OCI-LY1 (cell line): ENCODE measurements around the gene SMYD2.

Experiments used
- H2AFZ ChIP-seq: fragments of 200-600 bp; sonication (generic), shearing (Covaris generic); 2 replicates; pipeline ENCODE4 v1.6.0; 2014; ENCODE audit warnings: antibody characterized with exemption, mild to moderate bottlenecking, low read length
- H3F3A ChIP-seq: fragments of 200-600 bp; sonication (generic), shearing (Covaris generic); 2 replicates; pipeline ENCODE4 v1.6.0; 2014; ENCODE audit warnings: mild to moderate bottlenecking, antibody characterized with exemption, low read length, moderate library complexity; ENCODE audit not compliant: insufficient read depth
- H3K27ac ChIP-seq: fragments of 200-600 bp; sonication (generic); 2 replicates; pipeline ENCODE4 v1.5.1; 2014; ENCODE audit warnings: low read length, mixed run types, mild to moderate bottlenecking, low read depth; ENCODE audit not compliant: poor library complexity, severe bottlenecking
- H3K27me3 ChIP-seq: fragments of 200-600 bp; sonication (generic); 2 replicates; pipeline ENCODE4 v1.6.0; 2014; ENCODE audit warnings: antibody characterized with exemption, mild to moderate bottlenecking, low read length, moderate library complexity; ENCODE audit not compliant: insufficient read depth
- H3K36me3 ChIP-seq: fragments of 200-600 bp; sonication (generic); 2 replicates; pipeline ENCODE4 v1.6.1; 2014; ENCODE audit warnings: mild to moderate bottlenecking, antibody characterized with exemption, low read length, moderate library complexity, mixed read lengths; ENCODE audit not compliant: insufficient read depth
- H3K4me1 ChIP-seq: fragments of 200-600 bp; sonication (generic); 2 replicates; pipeline ENCODE4 v1.5.1; 2014; ENCODE audit warnings: mild to moderate bottlenecking, low read length, moderate library complexity; ENCODE audit not compliant: insufficient read depth, severe bottlenecking
- H3K4me2 ChIP-seq: fragments of 200-600 bp; sonication (generic), shearing (Covaris generic); 2 replicates; pipeline ENCODE4 v1.6.1; 2014; ENCODE audit warnings: low read length
- H3K4me3 ChIP-seq: fragments of 200-600 bp; sonication (generic); 2 replicates; pipeline ENCODE4 v1.5.1; 2014; ENCODE audit warnings: low read length, low read depth, mild to moderate bottlenecking, mixed read lengths; ENCODE audit not compliant: poor library complexity, severe bottlenecking
- H3K79me2 ChIP-seq: fragments of 200-600 bp; shearing (Covaris generic); 2 replicates; pipeline ENCODE4 v1.6.1; 2016; ENCODE audit warnings: mixed run types, low read length, mixed read lengths; ENCODE audit not compliant: insufficient read depth
- H3K9ac ChIP-seq: fragments of 200-600 bp; sonication (generic), shearing (Covaris generic); 2 replicates; pipeline ENCODE4 v1.6.1; 2014; ENCODE audit warnings: mild to moderate bottlenecking, low read length, mixed read lengths
- H3K9me2 ChIP-seq: fragments of 200-600 bp; sonication (generic), shearing (Covaris generic); 2 replicates; pipeline ENCODE4 v1.6.1; 2014; ENCODE audit warnings: low read depth, mild to moderate bottlenecking, low read length, mixed read lengths
- H3K9me3 ChIP-seq: fragments of 200-600 bp; shearing (Covaris generic); 2 replicates; pipeline ENCODE4 v1.6.1; 2014; ENCODE audit warnings: low read length, mixed read lengths
- H4K20me1 ChIP-seq: fragments of 200-600 bp; sonication (generic), shearing (Covaris generic); 2 replicates; pipeline ENCODE4 v1.6.0; 2016; ENCODE audit warnings: mild to moderate bottlenecking, low read length; ENCODE audit not compliant: insufficient read depth
- EZH2 ChIP-seq: fragments of 200-600 bp; sonication (generic), shearing (Covaris generic); IDR thresholded peaks from 2 replicates; pipeline ENCODE4 v1.8.0; 2017; ENCODE audit warnings: borderline replicate concordance, mixed run types, mild to moderate bottlenecking, antibody characterized with exemption, low read length, moderate library complexity, mixed read lengths
- TF ChIP-seq, protein P1 (sequence below): fragments of 200-600 bp; sonication (generic), shearing (Covaris generic); IDR thresholded peaks from 2 replicates; pipeline ENCODE4 v1.5.1; 2017; ENCODE audit warnings: mild to moderate bottlenecking, antibody characterized with exemption, low read length, moderate library complexity, mixed read lengths

Gene SMYD2

DNA sequence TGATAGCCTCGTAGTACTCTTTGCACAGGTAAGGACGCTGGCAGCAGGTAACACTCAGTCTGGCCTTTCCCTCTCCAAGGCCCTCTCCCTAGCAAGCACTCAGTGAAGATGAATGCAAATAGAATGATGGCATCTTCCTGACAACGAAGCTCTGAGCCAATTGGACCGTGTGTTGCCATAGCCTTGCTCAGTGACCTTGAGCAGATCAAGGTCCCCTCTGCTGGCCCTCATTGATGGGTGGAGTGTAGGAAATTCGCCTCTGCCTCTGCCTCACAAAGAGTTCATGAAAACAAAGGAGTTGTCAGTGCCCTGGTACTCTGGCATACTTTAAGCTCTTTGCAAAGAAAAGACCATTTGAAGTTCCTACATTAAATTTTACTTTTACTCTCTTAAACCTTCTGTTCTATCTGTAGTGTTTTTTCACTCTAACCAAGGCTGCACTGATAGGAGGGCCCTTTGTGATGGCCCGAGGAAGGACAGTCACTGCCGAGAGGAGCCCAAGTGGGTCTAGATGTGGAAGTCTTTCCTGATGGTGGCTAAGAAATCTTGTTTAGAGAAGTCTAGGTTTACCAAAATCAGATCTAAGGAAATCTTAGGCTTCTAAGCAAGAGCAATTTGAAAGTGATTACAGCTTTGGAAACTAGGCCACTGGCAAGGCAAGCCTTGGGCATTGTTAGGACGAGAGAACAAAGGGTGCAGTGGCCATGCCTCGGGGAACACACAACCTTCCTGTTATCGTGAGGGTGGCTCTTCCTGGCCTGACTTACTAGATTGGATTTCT is 38.2 kb downstream of the SMYD2 start:
- Histone ChIP-seq H3K4me2 (no peak overlapping the region), H3K4me3 (no peak overlapping the region), H2AFZ (no peak overlapping the region), H3K4me1 (no peaks in the 10 kb centered on the region), H3K9me2 (no peaks in the 10 kb centered on the region), H3F3A (no peaks in the 10 kb centered on the region), H3K27ac (no peak overlapping the region), H3K9ac (no peak overlapping the region), H3K27me3 (no peaks in the 10 kb centered on the region), H3K36me3 (0 out of 2 replicates have a peak, but pooled peaks cover 4% of the 10 kb centered on the region), H3K79me2 (no peaks in the 10 kb centered on the region), H3K9me3 (no peaks in the 10 kb centered on the region), H4K20me1 (no peaks in the 10 kb centered on the region)
- no peak for TF ChIP-seq EZH2
- TF ChIP-seq, protein P1, sequence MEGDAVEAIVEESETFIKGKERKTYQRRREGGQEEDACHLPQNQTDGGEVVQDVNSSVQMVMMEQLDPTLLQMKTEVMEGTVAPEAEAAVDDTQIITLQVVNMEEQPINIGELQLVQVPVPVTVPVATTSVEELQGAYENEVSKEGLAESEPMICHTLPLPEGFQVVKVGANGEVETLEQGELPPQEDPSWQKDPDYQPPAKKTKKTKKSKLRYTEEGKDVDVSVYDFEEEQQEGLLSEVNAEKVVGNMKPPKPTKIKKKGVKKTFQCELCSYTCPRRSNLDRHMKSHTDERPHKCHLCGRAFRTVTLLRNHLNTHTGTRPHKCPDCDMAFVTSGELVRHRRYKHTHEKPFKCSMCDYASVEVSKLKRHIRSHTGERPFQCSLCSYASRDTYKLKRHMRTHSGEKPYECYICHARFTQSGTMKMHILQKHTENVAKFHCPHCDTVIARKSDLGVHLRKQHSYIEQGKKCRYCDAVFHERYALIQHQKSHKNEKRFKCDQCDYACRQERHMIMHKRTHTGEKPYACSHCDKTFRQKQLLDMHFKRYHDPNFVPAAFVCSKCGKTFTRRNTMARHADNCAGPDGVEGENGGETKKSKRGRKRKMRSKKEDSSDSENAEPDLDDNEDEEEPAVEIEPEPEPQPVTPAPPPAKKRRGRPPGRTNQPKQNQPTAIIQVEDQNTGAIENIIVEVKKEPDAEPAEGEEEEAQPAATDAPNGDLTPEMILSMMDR, result no peak

DNA sequence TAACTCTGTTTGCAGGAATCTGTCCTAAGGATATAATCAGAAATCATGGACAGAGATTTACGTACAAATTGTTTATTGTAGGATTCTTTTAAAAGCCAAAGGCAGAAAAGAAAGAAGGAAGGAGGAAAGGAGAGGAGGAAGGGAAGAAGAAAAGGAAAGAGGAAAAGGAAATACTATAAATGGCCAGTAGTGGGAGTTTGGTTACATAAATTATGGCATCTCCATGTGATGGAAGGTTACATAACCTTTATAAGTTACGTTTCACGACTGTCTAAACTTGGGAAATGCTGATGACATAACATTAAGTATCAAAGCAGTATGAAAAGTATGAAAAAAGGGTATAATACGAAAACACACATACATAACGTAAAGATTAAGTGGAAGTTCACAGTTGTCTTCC is 39.0 kb downstream of the SMYD2 start:
- no peak overlapping the region for H3K4me3 ChIP-seq
- H3K9me3 ChIP-seq, result no peaks in the 10 kb centered on the region
- TF ChIP-seq, protein P1, result no peak; the same call in 1 of the 2 replicates
- TF ChIP-seq EZH2, result no peak
- no peaks in the 10 kb centered on the region for H3K79me2 ChIP-seq
- no peaks in the 10 kb centered on the region for H3K9me2 ChIP-seq
- no peak overlapping the region for H3K9ac ChIP-seq
- H3K36me3 ChIP-seq, result 0 out of 2 replicates have a peak, but pooled peaks cover 4% of the 10 kb centered on the region
- H3K27ac ChIP-seq, result no peak overlapping the region
- no peaks in the 10 kb centered on the region for H3K4me1 ChIP-seq
- H3F3A ChIP-seq, result no peaks in the 10 kb centered on the region
- no peak overlapping the region for H3K4me2 ChIP-seq
- no peak overlapping the region for H2AFZ ChIP-seq
- no peaks in the 10 kb centered on the region for H3K27me3 ChIP-seq
- no peaks in the 10 kb centered on the region for H4K20me1 ChIP-seq

DNA sequence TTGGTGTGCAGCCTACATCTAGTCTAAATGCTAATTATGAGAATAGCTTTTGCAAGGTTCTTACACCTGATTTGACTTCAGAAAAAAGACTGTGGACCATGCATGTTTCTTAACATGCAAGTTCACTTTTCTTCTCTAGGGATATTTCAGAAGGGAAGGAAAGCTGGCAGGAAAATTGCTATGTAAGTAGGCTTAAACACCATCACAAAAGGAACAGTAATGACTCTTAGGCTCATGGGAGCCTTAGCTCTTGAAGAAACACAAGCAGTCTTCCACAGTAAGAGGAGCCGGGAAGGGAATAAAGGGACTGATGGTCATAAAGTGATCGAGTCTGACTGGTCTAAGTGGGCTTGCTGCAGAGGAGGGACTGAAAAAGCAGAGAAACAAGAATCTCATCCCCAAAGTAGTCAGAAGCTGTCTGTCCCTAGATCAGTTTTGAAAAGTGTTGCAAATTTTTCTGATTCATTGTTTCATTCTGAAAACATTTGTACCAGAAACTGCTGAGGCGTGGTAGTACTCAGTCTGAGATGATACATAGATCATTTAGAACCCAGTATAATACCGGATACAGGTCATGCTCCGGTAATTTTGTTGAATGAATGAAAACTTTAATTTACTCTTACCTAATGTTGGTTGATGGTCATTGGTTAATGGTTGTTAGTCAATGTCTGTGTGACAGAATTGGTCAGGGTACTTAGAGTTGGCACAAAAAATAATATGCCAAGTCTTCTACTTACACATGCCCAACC is 40.9 kb downstream of the SMYD2 start:
- H3K9me3 ChIP-seq, result no peaks in the 10 kb centered on the region
- H3K9me2 ChIP-seq, result no peaks in the 10 kb centered on the region
- no peaks in the 10 kb centered on the region for H3K27me3 ChIP-seq
- no peak overlapping the region for H3K4me3 ChIP-seq
- 0 out of 2 replicates have a peak, but pooled peaks cover 4% of the 10 kb centered on the region for H3K36me3 ChIP-seq
- H3K79me2 ChIP-seq, result no peaks in the 10 kb centered on the region
- no peak overlapping the region for H2AFZ ChIP-seq
- TF ChIP-seq EZH2, result no peak
- TF ChIP-seq, protein P1, result no peak
- no peak overlapping the region for H3K9ac ChIP-seq
- no peak overlapping the region for H3K4me2 ChIP-seq
- no peaks in the 10 kb centered on the region for H4K20me1 ChIP-seq
- no peaks in the 10 kb centered on the region for H3F3A ChIP-seq
- H3K27ac ChIP-seq, result no peak overlapping the region
- peaks cover 8% of the 10 kb centered on the region for H3K4me1 ChIP-seq
